Esophagus squamous epithelium (tissue), 4 donors: Measurements from ENCODE around the gene CENATAC.

Experiments
- CTCF ChIP-seq, 6 experiments: fragments of 450-650 bp in 4 of 6; fragments of 200-600 bp in 2 of 6; sonication (generic) in 2 of 6; IDR thresholded peaks; one replicate each; pipeline ENCODE4 v1.5.1; 2016 to 2019; ENCODE audit warnings: antibody characterized with exemption in 6 of 6, mild to moderate bottlenecking in 4 of 6, moderate library complexity in 4 of 6
- POLR2A ChIP-seq, 4 donors: fragments of 450-650 bp; IDR thresholded peaks; one replicate each; pipeline ENCODE4 v1.6.1; 2017; ENCODE audit warnings: antibody characterized with exemption in 4 of 4, mild to moderate bottlenecking in 4 of 4, moderate library complexity in 3 of 4

DNA sequence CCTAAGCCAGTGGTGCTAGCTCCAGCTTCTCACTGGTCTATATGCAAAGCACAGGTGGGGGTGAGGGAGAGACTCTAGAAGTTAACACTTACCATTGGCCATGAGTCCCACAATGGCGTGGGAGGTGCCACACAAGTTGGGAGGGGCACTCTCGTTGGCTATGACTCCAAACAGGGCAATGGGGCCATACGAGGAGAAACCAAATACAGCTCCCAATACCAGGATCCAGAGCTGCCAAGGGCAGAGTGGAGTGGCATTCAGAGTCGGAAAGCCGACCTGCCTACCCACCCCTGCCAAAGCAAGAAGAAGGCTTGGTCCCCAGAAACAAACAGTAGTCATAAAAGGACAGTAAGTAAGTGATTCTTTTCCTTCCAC lies 27.1 kb downstream of the CENATAC start:
- TF ChIP-seq CTCF (IDR thresholded peaks at IDR 0.05) (no peak), POLR2A (IDR thresholded peaks at IDR 0.05) (no peak)
